Ureter (tissue), 1 donor: ENCODE data around the gene AAMP. TPM values are rescaled to one million over a fixed set of nuclear protein-coding genes. Genes with fewer than 3 reads are reported as not detected.
"Not testable (repeated sequence)": the region's sequence is repeated elsewhere in the genome, so short reads cannot be mapped to it uniquely, and the experiment has no call there.

Experiments
- DNase-seq: peaks from one replicate; pipeline ENCODE4 v3.0.0-alpha.2; 2020; ENCODE audit warnings: low spot score
- total RNA-seq: library from RNA; stranded (reverse); gene quantifications from one replicate; pipeline ENCODE4 v1.2.4, GENCODE V29; 2023
- donor health status: DM: yes; HTN: yes; CAD: no.

The AAMP gene, protein sequence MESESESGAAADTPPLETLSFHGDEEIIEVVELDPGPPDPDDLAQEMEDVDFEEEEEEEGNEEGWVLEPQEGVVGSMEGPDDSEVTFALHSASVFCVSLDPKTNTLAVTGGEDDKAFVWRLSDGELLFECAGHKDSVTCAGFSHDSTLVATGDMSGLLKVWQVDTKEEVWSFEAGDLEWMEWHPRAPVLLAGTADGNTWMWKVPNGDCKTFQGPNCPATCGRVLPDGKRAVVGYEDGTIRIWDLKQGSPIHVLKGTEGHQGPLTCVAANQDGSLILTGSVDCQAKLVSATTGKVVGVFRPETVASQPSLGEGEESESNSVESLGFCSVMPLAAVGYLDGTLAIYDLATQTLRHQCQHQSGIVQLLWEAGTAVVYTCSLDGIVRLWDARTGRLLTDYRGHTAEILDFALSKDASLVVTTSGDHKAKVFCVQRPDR
- 82.0 TPM for total RNA-seq

DNA sequence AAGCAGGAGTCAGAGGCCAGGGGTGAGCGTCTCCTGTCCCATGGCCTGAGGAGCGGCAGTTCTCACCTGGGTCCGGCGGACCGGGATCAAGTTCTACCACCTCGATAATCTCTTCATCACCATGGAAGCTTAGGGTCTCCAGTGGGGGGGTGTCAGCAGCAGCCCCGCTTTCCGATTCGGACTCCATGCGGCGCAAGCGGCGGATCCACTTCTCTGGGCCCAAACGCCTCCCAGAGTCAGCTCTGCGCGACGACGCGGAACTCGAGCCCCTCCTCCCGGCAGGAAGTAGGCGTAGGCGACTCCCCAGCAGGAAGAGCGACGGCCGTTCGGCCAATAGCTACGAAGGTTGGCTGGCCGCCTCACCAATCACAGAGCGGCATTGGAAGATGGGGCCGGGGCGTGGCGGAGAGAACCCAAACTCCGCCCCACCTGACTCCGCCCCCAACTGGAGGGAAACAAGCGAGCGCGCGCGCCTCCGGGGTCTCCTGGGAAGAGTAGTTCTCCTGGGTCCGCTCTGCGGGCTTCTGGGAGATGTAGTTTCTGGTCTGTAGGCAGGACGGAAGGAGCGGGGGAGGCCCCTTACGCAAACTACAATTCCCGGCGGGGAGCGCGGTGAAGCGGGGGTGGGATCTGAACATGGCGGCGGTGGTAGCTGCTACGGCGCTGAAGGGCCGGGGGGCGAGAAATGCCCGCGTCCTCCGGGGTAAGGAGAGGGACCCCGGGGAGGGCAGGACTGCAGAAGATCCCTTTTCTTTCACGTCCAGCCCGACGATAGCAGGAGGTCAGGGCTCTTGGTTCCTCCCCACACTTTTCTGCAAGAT lies at the start of gene AAMP, which contains the start of gene PNKD:
Gene AAMP (minus strand): TSS at position 238 of the 821 bp plus-strand sequence. CDS start 51 bp downstream, at position 187.
Gene PNKD (plus strand): TSS at position 620 of the 821 bp plus-strand sequence. CDS start 17 bp downstream, at position 637.
- DNase-seq = peak; percentile 100

DNA sequence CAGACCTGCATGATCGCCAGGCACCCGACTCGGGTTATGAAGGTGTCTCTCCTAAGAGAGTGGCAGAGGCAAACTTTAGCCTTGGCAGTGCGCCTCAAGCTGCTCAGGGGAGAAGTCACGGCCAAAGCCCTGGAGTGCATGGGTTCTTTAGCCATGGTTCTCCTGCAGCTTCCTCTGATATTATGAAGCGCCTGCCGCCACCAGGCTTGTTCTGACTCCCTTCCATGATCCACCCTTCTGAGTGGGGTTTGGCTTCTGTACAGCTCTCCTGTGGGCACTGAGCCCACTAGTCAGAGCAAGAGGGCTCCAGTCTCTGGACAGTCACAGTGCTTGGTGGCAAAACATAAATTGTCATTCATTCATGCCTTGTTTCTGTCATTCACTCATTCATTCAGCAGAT lies 48.3 kb upstream of the AAMP start:
- no peak for DNase-seq

DNA sequence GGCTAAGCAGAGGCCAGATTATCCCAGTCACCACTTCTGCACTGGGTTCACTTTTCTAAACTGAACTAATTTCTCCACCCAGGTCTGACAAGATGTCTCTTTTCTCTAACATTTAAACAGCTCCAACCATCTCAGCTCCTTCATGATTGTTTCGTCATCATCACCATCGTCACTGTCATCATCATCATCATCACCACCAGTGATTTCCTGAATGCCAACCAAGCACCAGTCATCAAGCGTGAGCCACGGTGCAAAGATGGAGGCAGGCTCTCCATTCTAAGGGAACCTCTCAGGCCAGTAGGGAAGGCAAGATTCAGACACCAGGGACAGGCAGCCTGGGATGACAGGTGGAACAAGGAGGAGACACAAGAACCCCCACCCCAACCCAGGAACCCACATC lies 47.9 kb upstream of the AAMP start:
- no peak for DNase-seq

DNA sequence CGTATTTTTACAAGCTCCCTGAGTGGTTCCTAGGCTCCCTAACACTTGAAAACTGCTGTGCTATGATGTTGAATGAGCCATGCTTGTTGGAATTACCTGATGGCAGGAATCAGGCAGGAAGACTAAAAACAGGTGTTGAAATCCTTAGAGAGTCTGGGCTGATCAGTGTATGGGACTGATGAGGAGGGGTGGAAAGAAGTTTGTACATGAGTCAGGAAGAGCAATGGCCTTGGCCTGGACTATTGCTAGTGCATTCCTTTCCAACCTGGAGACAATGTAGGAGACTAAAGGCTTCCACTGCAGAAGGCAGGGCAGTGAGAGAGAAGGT lies 47.3 kb upstream of the AAMP start:
- DNase-seq = no peak

DNA sequence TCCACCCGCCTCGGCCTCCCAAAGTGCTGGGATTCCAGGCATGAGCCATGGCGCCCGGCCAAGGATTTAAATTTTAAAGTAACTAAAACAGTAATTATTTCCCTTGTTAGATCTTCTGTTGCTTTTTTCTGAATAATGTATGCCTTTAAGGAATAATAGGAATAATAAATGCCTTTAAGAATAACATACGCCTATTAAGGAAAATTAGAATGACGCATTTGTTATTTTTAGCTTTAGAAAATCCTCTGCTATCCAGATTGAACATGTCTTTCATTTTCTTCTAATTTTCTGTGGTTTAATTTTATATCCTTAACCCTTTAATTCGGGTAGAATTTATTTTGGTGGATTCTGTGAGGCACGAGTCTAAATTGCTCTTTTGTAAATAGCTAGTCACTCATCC lies 45.5 kb upstream of the AAMP start:
- no peak for DNase-seq

DNA sequence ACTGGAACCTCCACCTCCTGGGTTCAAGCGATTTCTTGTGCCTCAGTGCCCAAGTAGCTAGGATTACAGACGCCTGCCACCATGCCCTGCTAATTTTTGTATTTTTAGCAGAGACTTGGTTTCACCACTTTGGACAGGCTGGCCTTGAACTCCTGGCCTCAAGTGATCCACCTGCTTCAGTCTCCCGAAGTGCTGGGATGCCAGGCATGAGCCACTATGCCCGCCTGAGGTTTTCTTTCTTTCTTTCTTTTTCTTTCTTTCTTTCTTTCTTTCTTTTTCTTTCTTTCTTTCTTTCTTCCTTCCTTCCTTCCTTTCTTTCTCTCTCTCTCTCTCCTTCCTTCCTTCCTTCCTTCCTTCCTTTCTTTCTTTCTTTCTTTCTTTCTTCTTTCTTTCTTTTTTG lies 44.8 kb upstream of the AAMP start:
- not testable (repeated sequence) for DNase-seq

DNA sequence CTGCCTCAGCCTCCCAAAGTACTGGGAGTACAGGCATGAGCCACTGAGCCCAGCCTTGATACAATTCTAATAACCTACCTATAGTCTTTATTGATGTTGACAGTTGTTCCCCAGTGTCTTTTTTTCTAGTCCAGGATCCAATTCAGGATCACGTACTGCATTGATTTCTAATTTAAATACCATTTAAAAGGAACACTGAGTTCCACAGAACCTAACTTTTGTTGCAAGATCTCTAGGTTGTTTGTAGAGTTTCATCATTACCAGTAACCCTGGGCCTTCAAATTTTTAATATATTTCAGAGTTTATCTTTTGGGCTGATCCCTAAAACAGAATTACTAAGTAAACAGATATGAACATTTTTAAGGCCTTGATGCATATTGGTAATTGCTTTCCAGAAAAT lies 43.4 kb upstream of the AAMP start:
- no peak for DNase-seq

DNA sequence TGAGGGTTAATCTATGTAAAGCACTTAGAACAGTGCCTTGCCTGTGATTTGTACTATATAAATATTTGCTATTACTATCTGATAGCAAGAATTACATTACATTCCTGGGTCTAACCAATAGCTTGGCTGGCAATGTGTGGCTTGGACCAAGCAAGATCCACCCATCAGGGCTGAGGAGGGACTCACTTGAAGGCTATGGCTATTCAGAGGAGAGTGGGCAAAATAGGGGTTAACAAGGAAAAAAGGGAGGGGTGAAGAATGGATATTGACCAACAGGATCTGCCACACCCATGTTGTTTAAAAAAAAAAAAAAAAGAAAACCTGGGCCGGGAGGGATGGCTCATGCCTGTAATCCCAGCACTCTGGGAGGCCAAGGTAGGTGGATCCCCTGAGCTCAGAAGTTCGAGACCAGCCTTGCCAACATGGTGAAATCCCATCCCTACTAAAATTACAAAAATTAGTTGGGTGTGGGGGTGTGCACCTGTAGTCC lies 42.4 kb upstream of the AAMP start:
- peak; percentile 62 for DNase-seq

DNA sequence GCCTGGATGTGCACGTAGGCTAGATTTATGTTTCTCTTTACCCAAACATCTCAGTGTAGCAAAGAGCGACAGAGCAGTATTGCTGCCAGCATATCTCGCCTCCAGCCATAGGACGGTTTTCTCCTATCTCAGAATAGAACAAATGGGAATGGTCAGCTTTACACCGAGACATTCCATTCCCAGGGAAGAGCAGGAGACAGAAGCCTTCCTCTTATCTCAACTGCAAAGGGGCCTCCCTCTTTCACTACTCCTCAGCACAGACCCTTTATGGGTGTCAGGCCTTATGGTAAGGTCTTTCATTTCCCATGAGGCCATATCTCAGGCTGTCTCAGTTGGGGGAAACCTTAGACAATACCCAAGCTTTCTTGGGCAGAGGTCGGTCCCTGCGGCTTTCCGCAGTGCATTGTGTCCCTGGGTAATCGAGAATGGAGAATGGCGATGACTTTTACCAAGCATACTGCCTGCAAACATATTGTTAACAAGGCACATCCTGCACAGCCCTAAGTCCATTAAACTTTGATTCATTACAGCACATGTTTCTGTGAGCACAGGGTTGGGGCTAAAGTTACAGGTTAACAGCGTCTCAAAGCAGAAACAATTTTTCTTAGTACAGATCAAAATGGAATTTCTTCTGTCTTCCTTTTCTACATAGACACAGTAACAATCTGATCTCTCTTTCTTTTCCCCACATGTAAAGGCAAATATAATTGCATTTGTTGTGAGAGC lies 41.8 kb upstream of the AAMP start:
- not testable (repeated sequence) for DNase-seq

DNA sequence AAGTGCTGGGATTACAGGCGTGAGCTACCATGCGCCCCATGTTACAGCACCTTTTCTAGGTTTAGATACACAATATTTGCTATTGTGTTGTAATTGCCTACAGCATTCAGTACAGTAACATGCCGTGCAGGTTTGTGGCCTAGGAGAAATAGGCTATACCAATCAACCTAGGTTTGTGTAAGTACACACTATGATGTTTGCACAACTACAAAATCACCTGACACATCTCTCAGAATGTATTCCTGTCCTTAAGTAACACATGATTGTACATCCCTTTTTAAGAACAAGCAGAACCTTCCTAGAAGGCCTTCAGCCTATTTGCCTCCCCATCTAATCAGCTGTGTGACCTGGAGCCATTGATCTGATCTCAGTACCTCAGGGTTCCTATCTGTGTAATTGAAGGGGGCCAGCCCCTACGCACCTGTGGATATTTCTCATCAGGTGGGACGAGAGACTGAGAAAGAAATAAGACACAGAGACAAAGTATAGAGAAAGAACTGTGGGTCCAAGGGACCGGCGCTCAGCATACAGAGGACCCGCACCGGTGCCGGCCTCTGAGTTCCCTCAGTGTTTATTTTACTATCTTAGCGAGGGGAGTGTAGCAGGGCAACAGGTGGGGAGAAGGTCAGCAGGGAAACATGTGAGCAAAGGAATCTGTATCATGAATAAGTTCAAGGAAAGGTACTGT lies 41.1 kb upstream of the AAMP start:
- DNase-seq = no peak

DNA sequence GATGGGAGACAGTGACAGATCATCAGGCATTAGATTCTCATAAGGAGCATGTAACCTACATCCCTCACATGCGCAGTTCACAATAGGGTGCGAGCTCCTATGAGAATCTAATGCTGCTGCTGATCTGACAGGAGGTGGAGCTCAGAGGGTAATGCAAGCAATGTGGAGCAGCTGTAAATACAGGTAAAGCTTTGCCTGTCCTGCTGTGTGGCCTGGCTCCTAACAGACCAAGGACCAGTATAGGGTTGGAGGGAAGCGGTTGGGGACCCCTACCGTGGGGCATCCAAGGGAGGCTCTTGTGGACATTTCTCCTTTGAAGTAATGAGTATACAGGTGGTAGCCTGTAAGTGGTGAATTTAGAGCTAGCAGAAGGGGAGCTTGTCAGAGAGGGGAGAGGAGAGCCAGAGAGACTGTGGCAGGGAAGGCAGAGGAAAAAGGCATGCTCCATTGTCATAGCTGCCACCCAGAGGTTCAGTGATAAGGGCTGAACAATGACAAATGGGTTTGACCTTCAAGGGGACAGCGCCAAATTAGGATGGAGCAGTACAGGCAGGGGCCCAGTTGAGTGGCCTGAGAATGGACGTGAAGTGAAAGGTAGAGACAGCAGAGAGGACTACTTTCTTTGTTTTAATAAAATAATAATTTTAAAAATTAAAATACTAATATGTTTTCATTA lies 37.6 kb upstream of the AAMP start:
- no peak for DNase-seq

DNA sequence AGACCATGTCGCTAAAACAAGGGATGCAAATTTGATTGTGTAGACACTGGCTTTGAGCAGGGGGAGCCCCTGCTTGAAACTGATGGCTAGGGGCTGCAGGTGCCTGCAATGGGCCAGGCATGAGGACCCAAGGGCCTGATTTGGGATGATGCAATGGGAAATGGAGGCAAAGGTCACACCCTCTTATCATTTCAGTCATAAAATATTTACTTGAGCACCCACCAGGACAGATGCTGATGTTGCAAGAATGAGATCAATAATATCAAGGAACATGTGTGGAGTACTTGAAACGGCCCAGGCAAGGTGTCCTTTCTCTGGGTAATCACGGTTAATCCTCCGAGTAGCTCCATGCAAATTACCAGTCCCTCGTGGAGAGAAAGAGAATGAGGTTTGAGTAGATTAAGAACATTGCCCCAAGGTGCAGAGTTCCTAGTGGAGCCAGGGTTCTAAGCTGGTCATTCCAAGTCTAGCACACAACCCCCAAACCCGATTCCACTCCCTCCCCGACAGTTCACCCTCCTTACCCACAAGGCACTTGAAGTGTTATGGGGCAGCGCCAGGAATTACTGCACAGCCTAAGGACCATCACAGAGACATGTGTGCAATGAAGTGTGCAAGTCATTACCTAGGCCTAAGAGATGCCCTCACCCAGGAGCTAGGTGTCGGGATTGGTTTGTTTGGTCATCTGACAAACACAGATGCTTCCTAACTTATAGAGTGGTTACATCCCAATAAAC lies 36.4 kb upstream of the AAMP start:
- no peak for DNase-seq

DNA sequence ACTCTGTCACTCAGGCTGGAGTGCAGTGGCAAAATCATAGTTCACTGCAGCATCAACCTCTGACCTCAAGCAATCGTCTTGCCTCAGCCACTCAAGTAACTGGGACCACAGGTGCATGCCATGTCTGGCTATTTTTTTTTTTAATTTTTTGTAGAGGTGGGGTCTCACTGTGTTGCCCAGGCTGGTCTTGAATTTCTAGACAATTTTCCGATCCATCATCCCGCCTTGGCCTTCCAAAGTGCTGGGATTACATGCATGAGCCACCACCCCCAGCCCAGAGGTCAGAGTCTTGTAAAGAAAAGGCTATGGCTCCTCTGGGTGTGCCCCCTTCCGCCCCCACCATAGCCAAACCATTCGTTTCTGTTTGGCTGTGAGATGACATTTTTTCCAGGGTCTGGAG lies 35.4 kb upstream of the AAMP start:
- DNase-seq = no peak

DNA sequence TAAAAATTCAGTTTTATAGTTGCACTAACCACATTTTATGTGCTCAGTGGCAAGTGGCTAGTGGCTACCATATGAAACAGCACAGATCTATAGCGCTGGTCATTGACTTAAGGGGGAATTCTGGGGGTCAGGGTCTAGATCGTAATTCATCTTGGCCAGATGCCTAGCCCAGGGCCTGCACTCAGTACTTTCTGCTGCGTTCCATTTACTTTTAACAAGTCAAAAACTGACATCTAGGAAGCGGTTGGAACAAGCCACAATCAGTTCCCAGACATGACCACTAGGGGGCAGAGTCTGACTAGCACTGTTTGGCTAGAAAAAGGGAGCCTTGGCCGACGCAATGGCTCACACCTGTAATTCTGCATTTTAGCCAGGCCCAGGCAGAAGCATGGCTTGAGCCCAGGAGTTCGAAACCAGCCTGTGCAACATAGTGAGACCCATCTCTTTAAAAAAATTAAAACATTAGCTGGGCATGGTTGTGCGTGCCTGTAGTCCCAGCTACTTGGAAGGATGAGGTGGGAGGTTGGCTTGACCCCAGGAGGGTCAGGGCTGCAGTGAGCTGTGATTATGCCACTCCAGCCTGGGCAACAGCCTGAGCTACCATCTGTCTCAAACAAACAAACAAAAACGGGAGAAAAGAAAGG lies 31.4 kb upstream of the AAMP start:
- DNase-seq = peak; percentile 93

DNA sequence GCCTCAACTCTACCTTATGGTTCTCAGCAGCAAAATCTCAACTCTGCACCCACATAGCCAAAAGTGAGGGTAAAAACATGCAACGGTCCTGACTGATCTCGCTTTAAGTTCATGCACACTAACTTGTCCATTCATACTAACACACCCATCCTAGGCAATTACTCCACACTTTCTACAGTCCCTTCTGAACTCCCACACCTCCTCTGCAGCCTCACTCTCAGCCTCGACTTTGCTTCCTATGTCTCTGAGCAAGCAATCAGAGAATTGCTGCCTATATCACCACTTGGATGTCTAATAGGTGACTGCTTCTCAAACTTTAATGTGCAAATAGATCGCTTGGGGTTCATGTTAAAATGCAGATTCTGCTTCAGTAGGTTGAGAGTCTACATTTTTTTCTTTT lies 30.2 kb upstream of the AAMP start:
- DNase-seq = no peak

DNA sequence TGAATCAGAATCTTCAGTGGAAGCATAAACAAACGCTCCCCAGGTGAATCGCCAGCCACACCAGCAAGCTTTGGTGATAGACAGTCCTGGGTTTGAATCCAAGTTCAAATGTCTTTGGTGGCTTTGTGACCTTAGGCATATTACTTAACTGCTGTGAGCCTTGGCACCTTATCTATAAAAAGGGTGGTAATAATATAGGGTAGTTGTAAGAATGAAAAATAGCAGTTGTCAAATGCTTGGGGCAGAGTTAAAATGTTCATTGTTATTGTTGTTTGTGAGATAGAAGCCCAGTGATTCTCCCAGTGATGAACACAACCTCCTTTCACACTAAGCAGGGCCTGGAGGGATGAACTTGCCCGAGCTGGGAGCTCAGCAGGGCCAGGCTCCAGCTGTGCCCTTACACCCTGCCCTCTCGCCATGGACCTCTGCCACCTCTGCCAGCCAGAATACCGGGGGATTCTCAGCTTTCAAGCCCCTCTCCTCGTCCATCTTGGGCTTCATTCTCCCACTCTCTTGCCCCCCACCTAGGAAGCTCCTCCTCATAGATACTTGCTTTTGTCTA lies 28.5 kb upstream of the AAMP start:
- DNase-seq = no peak

DNA sequence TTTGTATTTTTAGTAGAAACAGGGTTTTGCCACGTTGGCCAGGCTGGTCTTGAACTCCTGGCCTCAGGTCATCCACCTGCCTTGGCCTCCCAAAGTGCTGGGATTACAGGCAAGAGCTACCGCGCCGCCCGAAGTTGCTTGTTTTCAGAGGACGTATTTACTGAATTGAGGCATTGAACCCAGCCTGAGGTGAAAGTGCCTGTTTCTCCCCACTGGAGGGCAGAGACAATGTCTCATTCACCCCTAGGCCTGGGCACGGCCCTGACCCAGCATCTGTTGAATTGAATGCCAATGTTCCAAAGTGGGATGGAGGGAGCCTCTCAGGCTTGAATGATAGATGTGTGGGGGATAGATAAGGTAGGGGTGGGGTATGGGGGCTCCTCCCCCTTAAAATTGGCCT lies 26.9 kb upstream of the AAMP start:
- no peak for DNase-seq

DNA sequence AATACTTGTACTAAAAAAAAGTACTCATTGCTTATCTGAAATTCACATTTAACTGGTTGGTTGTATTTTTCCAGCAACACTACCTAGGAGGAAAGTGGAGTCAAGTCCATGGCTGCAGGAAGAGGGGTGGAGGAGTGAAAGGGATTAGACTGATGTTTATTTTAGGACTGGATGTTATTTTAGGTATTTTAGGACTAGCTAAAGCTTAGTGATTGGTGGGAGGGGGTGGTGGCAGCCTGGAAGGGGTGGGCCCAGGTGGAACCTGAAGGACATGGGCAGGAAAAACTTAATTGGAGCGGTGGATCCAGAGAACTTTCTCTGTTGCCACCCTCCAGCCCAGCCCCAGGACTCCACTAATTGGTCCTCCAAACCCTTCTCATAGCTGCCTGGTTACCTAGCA lies 26.3 kb upstream of the AAMP start:
- no peak for DNase-seq

DNA sequence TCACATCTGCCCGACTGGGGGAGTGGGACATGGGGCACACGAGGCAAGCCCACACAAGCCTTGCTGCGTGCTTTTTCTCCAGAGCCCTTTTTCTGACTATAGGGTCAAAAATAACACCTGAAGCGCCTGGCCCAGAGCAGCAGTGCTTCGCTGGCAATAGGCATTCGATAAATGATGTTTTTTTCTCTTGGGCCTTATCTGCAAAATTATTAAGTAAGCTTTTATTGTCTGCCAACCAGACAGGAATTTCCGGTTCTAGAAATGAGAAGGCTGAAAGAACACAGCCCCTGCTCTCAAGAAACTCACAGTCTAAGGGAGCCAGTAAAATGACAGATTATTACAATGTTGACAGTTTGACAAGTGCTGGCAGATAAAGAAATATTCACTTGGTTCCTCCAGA lies 25.1 kb upstream of the AAMP start:
- no peak for DNase-seq
